HEK293 (cell line): ENCODE data around the gene ATG10.
A peak's percentile ranks its signal among the peaks of the same experiment; 100 is the strongest.

Source experiments
- CTCF ChIA-PET: fragments of 350-600 bp; formaldehyde crosslinking; extraction: SDS; loops from one replicate; lab custom pipeline; 2021; ENCODE audit warnings: antibody characterized with exemption; lab: Yijun Ruan, JAX
- POLR2A ChIA-PET: fragments of 300-600 bp; formaldehyde crosslinking; extraction: SDS; loops from one replicate; lab custom pipeline; 2020; ENCODE audit warnings: antibody characterized with exemption, inconsistent platforms; lab: Yijun Ruan, JAX
- H3K27ac ChIP-seq: fragments of 200-500 bp; sonication (Bioruptor generic); 2 replicates; pipeline ENCODE4 v1.5.1; 2014; ENCODE audit warnings: low read depth, low read length, control low read depth, inconsistent platforms; ENCODE audit errors: extremely low read depth
- H3K36me3 ChIP-seq, 2 experiments: fragments of 200-500 bp in 1 of 2; sonication (Bioruptor generic) in 1 of 2; 1 replicate in 1 of 2; 2 replicates in 1 of 2; pipeline ENCODE4 v1.5.1; 2014 to 2017; ENCODE audit warnings: inconsistent platforms in 2 of 2, low read length in 2 of 2; ENCODE audit not compliant: control insufficient read depth in 2 of 2, insufficient read depth in 1 of 2
- H3K4me1 ChIP-seq: fragments of 200-500 bp; sonication (Bioruptor generic); 2 replicates; pipeline ENCODE4 v1.5.1; 2014; ENCODE audit warnings: mild to moderate bottlenecking, low read length, inconsistent platforms; ENCODE audit not compliant: control insufficient read depth, insufficient read depth
- H3K4me3 ChIP-seq: 2 replicates; pipeline ENCODE4 v1.5.1; 2011; ENCODE audit warnings: low read depth, mild to moderate bottlenecking, control low read depth, low read length, moderate library complexity
- H3K9me3 ChIP-seq: fragments of 200-500 bp; sonication (Bioruptor generic); 2 replicates; pipeline ENCODE4 v1.5.1; 2014; ENCODE audit warnings: low read depth, low read length, inconsistent platforms; ENCODE audit not compliant: control insufficient read depth, insufficient read depth
- BCL11A ChIP-seq: fragments of 450-650 bp; formaldehyde crosslinking; IDR thresholded peaks from 2 replicates; pipeline ENCODE4 v1.5.1; 2016; ENCODE audit warnings: low read depth, missing biosample characterization, missing genetic modification characterization
- GLI4 ChIP-seq: fragments of 450-650 bp; formaldehyde crosslinking; IDR thresholded peaks from 2 replicates; pipeline ENCODE4 v1.5.1; 2016; ENCODE audit warnings: missing biosample characterization, missing genetic modification characterization
- KLF16 ChIP-seq: fragments of 450-650 bp; formaldehyde crosslinking; IDR thresholded peaks from 2 replicates; pipeline ENCODE4 v1.5.1; 2017; ENCODE audit warnings: missing biosample characterization, missing genetic modification characterization
- KLF17 ChIP-seq: fragments of 450-650 bp; formaldehyde crosslinking; IDR thresholded peaks from 2 replicates; pipeline ENCODE4 v1.5.1; 2016; ENCODE audit warnings: missing biosample characterization, missing genetic modification characterization
- OSR2 ChIP-seq: fragments of 450-650 bp; formaldehyde crosslinking; IDR thresholded peaks from 2 replicates; pipeline ENCODE4 v1.5.1; 2016; ENCODE audit warnings: missing biosample characterization, missing genetic modification characterization
- PRDM10 ChIP-seq: fragments of 450-650 bp; formaldehyde crosslinking; IDR thresholded peaks from 2 replicates; pipeline ENCODE4 v1.5.1; 2016; ENCODE audit warnings: missing biosample characterization, missing genetic modification characterization
- PRDM4 ChIP-seq: fragments of 450-650 bp; formaldehyde crosslinking; IDR thresholded peaks from 2 replicates; pipeline ENCODE4 v1.5.1; 2017; ENCODE audit warnings: missing biosample characterization, missing genetic modification characterization
- YY1 ChIP-seq: fragments of 450-650 bp; formaldehyde crosslinking; IDR thresholded peaks from 2 replicates; pipeline ENCODE4 v1.5.1; 2018; ENCODE audit warnings: missing biosample characterization, missing genetic modification characterization
- ZBTB44 ChIP-seq: fragments of 450-650 bp; IDR thresholded peaks from 2 replicates; pipeline ENCODE4 v1.5.1; 2018; ENCODE audit warnings: missing biosample characterization, mild to moderate bottlenecking, missing genetic modification characterization
- ZBTB6 ChIP-seq: fragments of 450-650 bp; formaldehyde crosslinking; IDR thresholded peaks from 2 replicates; pipeline ENCODE4 v1.5.1; 2017; ENCODE audit warnings: missing biosample characterization, missing genetic modification characterization
- ZBTB7A ChIP-seq: fragments of 450-650 bp; formaldehyde crosslinking; IDR thresholded peaks from 2 replicates; pipeline ENCODE4 v1.5.1; 2016; ENCODE audit warnings: low read depth, missing biosample characterization, missing genetic modification characterization
- ZBTB8A ChIP-seq: fragments of 450-650 bp; formaldehyde crosslinking; IDR thresholded peaks from 2 replicates; pipeline ENCODE4 v1.5.1; 2016; ENCODE audit warnings: missing biosample characterization, missing genetic modification characterization
- ZNF155 ChIP-seq: fragments of 450-650 bp; formaldehyde crosslinking; IDR thresholded peaks from 2 replicates; pipeline ENCODE4 v1.5.1; 2016; ENCODE audit warnings: missing biosample characterization, missing genetic modification characterization
- ZNF184 ChIP-seq: fragments of 450-650 bp; IDR thresholded peaks from 2 replicates; pipeline ENCODE4 v1.5.1; 2018; ENCODE audit warnings: missing biosample characterization, mild to moderate bottlenecking, missing genetic modification characterization
- ZNF239 ChIP-seq: fragments of 450-650 bp; formaldehyde crosslinking; IDR thresholded peaks from 2 replicates; pipeline ENCODE4 v1.5.1; 2016; ENCODE audit warnings: missing biosample characterization, missing genetic modification characterization
- ZNF311 ChIP-seq: fragments of 450-650 bp; formaldehyde crosslinking; IDR thresholded peaks from 2 replicates; pipeline ENCODE4 v1.5.1; 2017; ENCODE audit warnings: missing biosample characterization, missing genetic modification characterization, borderline replicate concordance
- ZNF350 ChIP-seq: fragments of 450-650 bp; formaldehyde crosslinking; IDR thresholded peaks from 2 replicates; pipeline ENCODE4 v1.5.0; 2017; ENCODE audit warnings: missing biosample characterization, mild to moderate bottlenecking, missing genetic modification characterization
- ZNF404 ChIP-seq: fragments of 450-650 bp; formaldehyde crosslinking; IDR thresholded peaks from 2 replicates; pipeline ENCODE4 v1.5.1; 2017; ENCODE audit warnings: missing biosample characterization, missing genetic modification characterization
- ZNF544 ChIP-seq: fragments of 450-650 bp; formaldehyde crosslinking; IDR thresholded peaks from 2 replicates; pipeline ENCODE4 v1.5.0; 2017; ENCODE audit warnings: missing biosample characterization, missing genetic modification characterization
- ZNF558 ChIP-seq: fragments of 450-650 bp; formaldehyde crosslinking; IDR thresholded peaks from 2 replicates; pipeline ENCODE4 v1.5.1; 2016; ENCODE audit warnings: missing biosample characterization, missing genetic modification characterization
- ZNF600 ChIP-seq: fragments of 450-650 bp; formaldehyde crosslinking; IDR thresholded peaks from 2 replicates; pipeline ENCODE4 v1.5.1; 2016; ENCODE audit warnings: missing biosample characterization, missing genetic modification characterization
- ZNF624 ChIP-seq: fragments of 450-650 bp; formaldehyde crosslinking; IDR thresholded peaks from 2 replicates; pipeline ENCODE4 v1.5.1; 2017; ENCODE audit warnings: missing biosample characterization, missing genetic modification characterization
- ZNF645 ChIP-seq: fragments of 450-650 bp; formaldehyde crosslinking; IDR thresholded peaks from 2 replicates; pipeline ENCODE4; 2016; ENCODE audit warnings: missing biosample characterization, missing genetic modification characterization
- ZNF654 ChIP-seq: fragments of 450-650 bp; formaldehyde crosslinking; IDR thresholded peaks from 2 replicates; pipeline ENCODE4 v1.5.1; 2016; ENCODE audit warnings: low read depth, missing biosample characterization, missing genetic modification characterization
- ZNF704 ChIP-seq: fragments of 450-650 bp; formaldehyde crosslinking; IDR thresholded peaks from 2 replicates; pipeline ENCODE4 v1.5.1; 2016; ENCODE audit warnings: missing biosample characterization, missing genetic modification characterization
- ZNF785 ChIP-seq: fragments of 450-650 bp; formaldehyde crosslinking; IDR thresholded peaks from 2 replicates; pipeline ENCODE4 v1.5.1; 2016; ENCODE audit warnings: missing biosample characterization, missing genetic modification characterization

ATG10 gene

GRCh38 chr5:82164977-82165713 lies 193.3 kb downstream of the ATG10 start:
- Histone ChIP-seq H3K27ac (peak overlapping the region; percentile 45), H3K4me1 (peaks cover 19% of the 10 kb centered on the region), H3K9me3 (no peaks in the 10 kb centered on the region), H3K4me3 (no peak overlapping the region), H3K36me3 (no peaks in the 10 kb centered on the region)
- ChIA-PET POLR2A (interaction anchor here (0.9 to 2.1 kb wide), 4 partner anchors 313 to 863 kb away, joined by 4 to 12 read pairs (median 5); partner anchors contain the start of genes SSBP2 and ZCCHC9), CTCF (interaction anchor here (0.5 to 2.6 kb wide), 43 partner anchors 8 to 1190 kb away, joined by 3 to 33 read pairs (median 3); partner anchors contain the start of gene SSBP2)
- TF ChIP-seq ZNF624 (tag by site-specific recombination): no peak
- TF ChIP-seq ZNF239: no peak
- TF ChIP-seq ZNF155 (tag by site-specific recombination): no peak
- TF ChIP-seq KLF17: no peak
- TF ChIP-seq BCL11A (tag by site-specific recombination): no peak
- peak; percentile 48; the same call in 1 of the 2 replicates for TF ChIP-seq PRDM10
- no peak for TF ChIP-seq ZBTB7A (tag by site-specific recombination)
- no peak for TF ChIP-seq ZNF558
- no peak for TF ChIP-seq KLF16
- TF ChIP-seq ZBTB8A: no peak
- TF ChIP-seq ZNF785 (tag by site-specific recombination): no peak
- TF ChIP-seq YY1 (tag by site-specific recombination): no peak
- no peak for TF ChIP-seq ZNF704 (tag by site-specific recombination)
- TF ChIP-seq ZNF404: no peak
- TF ChIP-seq ZNF311 (tag by site-specific recombination): no peak
- TF ChIP-seq ZNF184 (tag by site-specific recombination): no peak
- peak; percentile 12; the same call in 1 of the 2 replicates for TF ChIP-seq GLI4 (tag by site-specific recombination)
- TF ChIP-seq PRDM4: no peak
- TF ChIP-seq ZNF600 (tag by site-specific recombination): peak; percentile 63
- no peak for TF ChIP-seq ZNF544 (tag by site-specific recombination)
- no peak for TF ChIP-seq ZBTB6 (tag by site-specific recombination)
- TF ChIP-seq ZNF350: no peak
- TF ChIP-seq OSR2 (tag by site-specific recombination): no peak
- no peak for TF ChIP-seq ZBTB44 (tag by site-specific recombination)
- no peak for TF ChIP-seq ZNF645 (tag by site-specific recombination)
- TF ChIP-seq ZNF654 (tag by site-specific recombination): no peak
